Right kidney (tissue), 1 donor: ENCODE measurements around the gene C1R.
"Not testable (repeated sequence)": the region's sequence is repeated elsewhere in the genome, so short reads cannot be mapped to it uniquely, and the experiment has no call there.

ENCODE experiments used
- DNase-seq: peaks from one replicate; pipeline ENCODE4 v3.0.0-alpha.2; 2016

Gene C1R

DNA sequence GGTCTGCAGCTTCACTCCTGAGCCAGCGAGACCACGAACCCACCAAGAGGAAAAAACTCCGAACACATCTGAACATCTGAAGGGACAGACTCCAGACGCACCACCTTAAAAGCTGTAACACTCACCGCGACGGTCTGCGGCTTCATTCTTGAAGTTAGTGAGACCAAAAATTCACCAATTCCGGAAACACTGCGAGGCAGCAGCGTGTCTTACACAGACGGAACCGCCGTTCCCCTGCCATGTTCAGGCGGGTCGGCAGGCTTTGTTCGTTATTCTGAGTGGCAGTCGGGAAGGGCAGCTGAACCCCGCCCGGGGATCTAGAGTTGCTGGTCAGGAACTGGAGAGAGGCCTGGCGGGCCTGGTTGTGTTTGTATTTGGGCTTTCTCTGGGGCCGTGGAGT is 53.7 kb downstream of the C1R start:
- no peak for DNase-seq

DNA sequence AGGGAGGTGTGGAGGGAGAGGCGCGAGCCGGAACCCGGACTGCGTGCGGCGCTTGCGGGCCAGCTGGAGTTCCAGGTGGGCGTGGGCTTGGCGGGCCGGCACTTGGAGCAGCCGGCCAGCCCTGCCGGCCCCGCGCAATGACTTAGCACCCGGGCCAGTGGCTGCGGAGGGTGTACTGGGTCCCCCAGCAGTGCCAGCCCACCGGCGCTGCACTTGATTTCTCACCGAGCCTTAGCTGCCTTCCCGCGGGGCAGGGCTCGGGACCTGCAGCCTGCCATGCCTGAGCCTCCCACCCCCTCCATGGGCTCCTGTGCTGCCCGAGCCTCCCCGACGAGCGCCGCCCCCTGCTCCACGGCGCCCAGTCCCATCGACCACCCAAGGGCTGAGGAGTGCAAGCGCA is 54.8 kb downstream of the C1R start:
- not testable (repeated sequence) for DNase-seq

DNA sequence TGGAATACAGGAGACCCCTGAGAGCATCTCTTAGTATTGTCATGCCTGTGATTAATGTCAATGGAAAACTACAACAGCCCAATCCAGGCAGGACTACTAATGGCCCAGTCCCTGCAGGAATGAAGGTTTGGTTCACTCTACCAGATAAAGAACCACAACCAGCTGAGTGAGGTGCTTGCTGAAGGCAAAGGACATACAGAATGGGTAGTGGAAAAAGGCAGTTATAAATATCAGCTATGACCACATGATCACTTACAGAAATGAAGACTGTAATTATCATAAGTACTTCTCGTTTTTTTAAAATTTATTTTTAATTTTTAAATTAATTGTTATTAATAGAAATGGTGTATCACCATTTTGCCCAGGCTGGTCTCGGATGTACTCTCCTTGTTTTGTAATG is 56.8 kb downstream of the C1R start:
- no peak for DNase-seq

DNA sequence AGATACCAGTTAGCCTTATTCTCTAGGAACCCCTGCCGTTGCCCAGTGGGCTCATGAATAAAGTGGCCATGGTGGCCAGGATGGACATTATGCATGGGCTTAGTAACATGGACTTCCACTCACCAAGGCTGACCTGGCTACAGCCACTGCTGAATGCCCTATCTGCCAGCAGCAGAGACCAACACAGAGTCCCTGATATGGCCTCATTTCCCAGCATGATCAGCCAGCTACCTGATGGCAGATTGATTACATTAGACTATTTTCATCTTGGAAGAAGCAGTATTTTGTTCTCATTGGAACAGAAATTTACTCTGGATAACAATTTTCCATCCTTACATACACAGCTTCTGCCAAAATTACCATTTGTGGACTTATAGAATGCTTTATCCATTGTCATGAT is 57.8 kb downstream of the C1R start:
- DNase-seq: no peak

DNA sequence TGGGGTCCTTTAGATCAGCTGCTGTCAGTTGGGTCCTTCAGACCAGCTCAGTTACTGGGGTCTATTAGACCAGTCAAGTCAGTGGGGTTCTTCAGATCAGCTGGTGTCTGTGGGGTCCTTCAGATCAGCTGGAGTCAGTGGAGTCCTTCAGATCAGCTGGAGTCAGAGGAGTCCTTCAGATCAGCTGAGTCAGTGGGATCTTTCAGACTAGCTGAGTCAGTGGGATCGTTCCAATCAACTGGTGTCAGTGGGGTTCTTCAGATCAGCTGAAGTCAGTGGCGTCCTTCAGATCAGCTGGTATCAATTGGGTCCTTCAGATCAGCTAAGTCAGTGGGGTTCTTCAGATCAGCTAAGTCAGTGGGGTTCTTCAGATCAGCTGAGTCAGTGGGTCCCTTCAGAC is 59.3 kb downstream of the C1R start:
- no peak for DNase-seq

DNA sequence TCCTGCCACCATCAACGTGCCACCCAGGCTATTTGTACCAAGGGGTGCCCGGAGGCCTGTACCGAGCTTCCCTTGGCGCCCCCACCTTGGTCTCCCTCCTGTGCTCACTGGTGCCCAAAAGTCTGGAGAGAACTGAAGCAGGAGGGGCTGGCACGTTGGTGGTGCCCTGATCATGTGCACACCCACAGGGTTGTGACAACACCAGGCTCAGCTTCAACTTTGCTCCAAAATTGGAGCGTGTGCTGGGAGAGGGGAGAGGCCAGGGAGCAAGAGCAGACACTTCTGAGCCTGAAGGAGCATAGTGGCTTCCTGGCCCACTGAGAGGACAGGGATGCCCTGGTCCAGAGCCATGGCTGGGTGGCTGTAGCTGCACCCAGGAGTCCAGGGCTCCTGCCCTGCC is 60.9 kb downstream of the C1R start:
- DNase-seq: no peak
